GM23338 (cell line): ENCODE results near the gene GET4. TPM values are rescaled to one million over a fixed set of nuclear protein-coding genes. Genes with fewer than 3 reads are reported as not detected.

Source experiments
- ATAC-seq: fragments of 200-7000 bp; cut with Tn5 transposase; 3 replicates; pipeline ENCODE4 v1.9.1; 2020
- DNase-seq: peaks from one replicate; pipeline ENCODE4 v3.0.0-alpha.2; 2015; ENCODE audit warnings: low spot score
- H2AFZ ChIP-seq: fragments of 200-600 bp; sonication (generic); 2 replicates; pipeline ENCODE4 v1.8.0; 2016; ENCODE audit warnings: antibody characterized with exemption, mild to moderate bottlenecking, moderate library complexity
- H3F3A ChIP-seq: fragments of 200-600 bp; sonication (generic); replicated peaks from 2 replicates; pipeline ENCODE4 v1.8.0; 2017; ENCODE audit warnings: antibody characterized with exemption, mixed run types, low read depth
- H3K27ac ChIP-seq: fragments of 200-600 bp; sonication (generic); 2 replicates; pipeline ENCODE4 v1.6.1; 2016; ENCODE audit warnings: low read depth
- H3K27me3 ChIP-seq: fragments of 200-600 bp; sonication (generic); 2 replicates; pipeline ENCODE4 v1.8.0; 2016; ENCODE audit warnings: mild to moderate bottlenecking, mixed run types, moderate library complexity; ENCODE audit not compliant: insufficient read depth
- H3K36me3 ChIP-seq: fragments of 200-600 bp; sonication (generic); 2 replicates; pipeline ENCODE4 v1.8.0; 2016; ENCODE audit warnings: mild to moderate bottlenecking; ENCODE audit not compliant: insufficient read depth
- H3K4me1 ChIP-seq: fragments of 200-600 bp; sonication (generic); 2 replicates; pipeline ENCODE4 v1.8.0; 2016; ENCODE audit warnings: mild to moderate bottlenecking, moderate library complexity; ENCODE audit not compliant: insufficient read depth
- H3K4me2 ChIP-seq: fragments of 200-600 bp; sonication (generic); 2 replicates; pipeline ENCODE4 v1.7.1; 2017; ENCODE audit warnings: mixed run types
- H3K4me3 ChIP-seq: fragments of 200-600 bp; sonication (generic); 2 replicates; pipeline ENCODE4 v1.6.1; 2016; ENCODE audit warnings: mixed run types
- H3K79me2 ChIP-seq: fragments of 200-600 bp; sonication (generic); replicated peaks from 2 replicates; pipeline ENCODE4 v1.8.0; 2017; ENCODE audit warnings: mild to moderate bottlenecking; ENCODE audit not compliant: insufficient read depth
- H3K9me2 ChIP-seq: fragments of 200-600 bp; sonication (generic); 2 replicates; pipeline ENCODE4 v1.8.0; 2017; ENCODE audit not compliant: insufficient read depth
- H4K20me1 ChIP-seq: fragments of 200-600 bp; sonication (generic); replicated peaks from 2 replicates; pipeline ENCODE4 v1.8.0; 2017; ENCODE audit warnings: mild to moderate bottlenecking; ENCODE audit not compliant: insufficient read depth
- H3K27ac Mint-ChIP-seq: 2 replicates; pipeline ENCODE4 v1.8.0; 2020; ENCODE audit warnings: inconsistent platforms, mild to moderate bottlenecking, moderate library complexity, mixed read lengths
- H3K27me3 Mint-ChIP-seq: 3 replicates; pipeline ENCODE4 v1.8.0; 2022; ENCODE audit warnings: low read depth, mild to moderate bottlenecking, moderate library complexity, mixed read lengths, inconsistent platforms; ENCODE audit not compliant: insufficient read depth, poor library complexity
- H3K36me3 Mint-ChIP-seq: 3 replicates; pipeline ENCODE4 v1.8.0; 2021; ENCODE audit warnings: low read depth, mild to moderate bottlenecking, inconsistent platforms, moderate library complexity, mixed read lengths
- H3K4me1 Mint-ChIP-seq: 3 replicates; pipeline ENCODE4 v1.8.0; 2020; ENCODE audit warnings: mild to moderate bottlenecking, inconsistent platforms, mixed read lengths
- H3K4me3 Mint-ChIP-seq: 3 replicates; pipeline ENCODE4 v1.8.0; 2021; ENCODE audit warnings: moderate library complexity, mild to moderate bottlenecking, inconsistent platforms, mixed read lengths
- H3K9me3 Mint-ChIP-seq: 3 replicates; pipeline ENCODE4 v1.8.0; 2020; ENCODE audit warnings: moderate library complexity, mild to moderate bottlenecking, inconsistent platforms, mixed read lengths
- CREB1 ChIP-seq: fragments of 250-450 bp; sonication (Bioruptor Pico); IDR thresholded peaks from 2 replicates; pipeline ENCODE4 v1.5.0; 2020; ENCODE audit warnings: low read depth, mild to moderate bottlenecking, moderate library complexity
- CTCF ChIP-seq, 2 experiments: fragments of 200-600 bp in 1 of 2; sonication (generic) in 1 of 2; conservative IDR thresholded peaks; 2 replicates each; pipeline versions ENCODE4 v1.5.1 to v1.6.1; 2016 to 2017; ENCODE audit warnings: antibody characterized with exemption in 2 of 2, low read depth in 2 of 2, mild to moderate bottlenecking in 2 of 2, moderate library complexity in 1 of 2
- ETS1 ChIP-seq: IDR thresholded peaks from 2 replicates; pipeline ENCODE4 v1.6.1; 2016; ENCODE audit warnings: antibody characterized with exemption
- EZH2 ChIP-seq: fragments of 200-600 bp; sonication (generic); IDR thresholded peaks from one replicate; pipeline ENCODE4 v1.8.0; 2017; ENCODE audit warnings: antibody characterized with exemption, mild to moderate bottlenecking, low read depth; ENCODE audit not compliant: unreplicated experiment
- EZH2phosphoT487 ChIP-seq: fragments of 200-600 bp; sonication (generic); IDR thresholded peaks from one replicate; pipeline ENCODE4 v1.8.1; 2018; ENCODE audit warnings: antibody characterized with exemption; ENCODE audit not compliant: unreplicated experiment
- JUNB ChIP-seq: IDR thresholded peaks from one replicate; pipeline ENCODE4 v1.6.1; 2016; ENCODE audit warnings: antibody characterized with exemption; ENCODE audit not compliant: unreplicated experiment
- NANOG ChIP-seq: IDR thresholded peaks from 2 replicates; pipeline ENCODE4 v1.6.1; 2016; ENCODE audit warnings: antibody characterized with exemption, borderline replicate concordance
- POLR2AphosphoS5 ChIP-seq: IDR thresholded peaks from 2 replicates; pipeline ENCODE4 v1.6.1; 2016; ENCODE audit warnings: antibody characterized with exemption, low read depth
- REST ChIP-seq: IDR thresholded peaks from one replicate; pipeline ENCODE4 v1.6.1; 2018; ENCODE audit warnings: antibody characterized with exemption; ENCODE audit not compliant: unreplicated experiment
- STAT1 ChIP-seq: IDR thresholded peaks from one replicate; pipeline ENCODE4 v1.6.1; 2016; ENCODE audit warnings: antibody characterized with exemption; ENCODE audit not compliant: unreplicated experiment
- ZNF114 ChIP-seq: fragments of 250-450 bp; sonication (Bioruptor Pico); IDR thresholded peaks from 2 replicates; pipeline ENCODE4 v1.5.0; 2020; ENCODE audit warnings: mild to moderate bottlenecking, moderate library complexity
- ZNF331 ChIP-seq: fragments of 250-450 bp; sonication (Bioruptor Pico); IDR thresholded peaks from 2 replicates; pipeline ENCODE4 v1.5.0; 2020; ENCODE audit warnings: low read depth, mild to moderate bottlenecking, moderate library complexity
- ZNF462 ChIP-seq: fragments of 250-450 bp; sonication (Bioruptor Pico); IDR thresholded peaks from 2 replicates; pipeline ENCODE4 v1.5.0; 2020; ENCODE audit warnings: mild to moderate bottlenecking, moderate library complexity
- polyA plus RNA-seq: library from polyadenylated mRNA; unstranded; fragments of >200 nt; fragmentation: Nextera tagmentation; extraction: Ambion mirVana; gene quantifications from 2 replicates; pipeline ENCODE4 v1.2.1, GENCODE V29; 2016
- total RNA-seq: library from RNA; depleted of rRNA; stranded (reverse); fragments of >200 nt; shearing (Covaris generic); gene quantifications from 2 replicates; pipeline ENCODE4 v1.2.3, GENCODE V29; 2014

The GET4 gene
- total and polyA plus RNA-seq, 2 experiments from 2014 or later: 48.0 to 79.1 TPM

- H3K4me3 ChIP-seq: no peak overlapping the region
- Mint-ChIP-seq H3K36me3 (no peaks in the 10 kb centered on the region), H3K27ac (no peak overlapping the region), H3K4me1 (no peaks in the 10 kb centered on the region), H3K27me3 (peaks cover 6% of the 10 kb centered on the region), H3K4me3 (no peak overlapping the region), H3K9me3 (no peaks in the 10 kb centered on the region)
- no peaks in the 10 kb centered on the region for H3K79me2 ChIP-seq
- DNase-seq: no peak
- no peak overlapping the region for H2AFZ ChIP-seq
- no peak overlapping the region for H3K27ac ChIP-seq
- H3F3A ChIP-seq: no peaks in the 10 kb centered on the region
- no peaks in the 10 kb centered on the region for H3K9me2 ChIP-seq
- no peaks in the 10 kb centered on the region for H4K20me1 ChIP-seq
- H3K36me3 ChIP-seq: no peaks in the 10 kb centered on the region
- H3K27me3 ChIP-seq: no peaks in the 10 kb centered on the region
- ATAC-seq: peak; percentile 16; the same call in 2 of the 3 replicates
- H3K4me2 ChIP-seq: no peak overlapping the region
- TF ChIP-seq ZNF331 (no peak), ZNF114 (CRISPR knock-in tag) (no peak), ZNF462 (no peak), CTCF (conservative IDR thresholded peaks at IDR 0.05; ENCODE audit: low read depth in 2 of 2) (no peak), JUNB (no peak), STAT1 (no peak), CREB1 (no peak), EZH2phosphoT487 (no peak), POLR2AphosphoS5 (no peak), EZH2 (no peak), ETS1 (no peak), REST (no peak), NANOG (no peak)
- H3K4me1 ChIP-seq: no peaks in the 10 kb centered on the region
Observed at GRCh38 chr7:934469-935163, 58.3 kb downstream of the GET4 start.
